Measurements from ENCODE around the gene ITGA1.

The ITGA1 gene

GRCh38 chr5:52798938-52799337 lies 11.2 kb downstream of the ITGA1 start:
- in situ Hi-C loops (cut with MboI; ENCODE audit: low pct_unique_long_range_greater_than_20kb, low sequenced_read_pairs): no loop called here

GRCh38 chr5:52799358-52799982 lies 11.8 kb downstream of the ITGA1 start:
- in situ Hi-C loops (cut with MboI; ENCODE audit: low pct_unique_long_range_greater_than_20kb, low sequenced_read_pairs): no loop called here
- no peak for DNase-seq

More at GRCh38 chr5:52798938-52799337, 11.2 kb downstream of the ITGA1 start:
- peak; percentile 41 for DNase-seq

DNA sequence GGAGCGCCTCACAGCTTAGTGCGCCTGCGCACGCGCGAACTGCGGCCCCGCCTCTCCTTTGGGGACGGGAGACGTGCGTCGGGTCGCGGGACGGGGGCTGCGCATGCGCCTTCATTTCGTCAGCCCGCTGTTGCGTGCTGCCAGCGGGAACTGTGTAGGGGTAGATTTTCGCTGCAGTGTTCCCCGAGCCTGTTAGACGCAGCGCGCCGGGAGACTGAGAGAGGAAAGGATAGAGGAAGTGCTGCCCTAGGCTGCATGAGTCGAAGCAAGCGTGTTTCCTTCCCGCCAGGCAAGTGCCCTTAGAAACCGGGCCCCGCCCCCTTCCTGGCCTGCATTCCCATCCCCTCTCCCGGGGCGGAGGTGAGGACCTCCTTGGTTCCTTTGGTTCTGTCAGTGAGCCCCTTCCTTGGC lies 12.3 kb downstream of the ITGA1 start:
- in situ Hi-C loops (cut with MboI; ENCODE audit: low pct_unique_long_range_greater_than_20kb, low sequenced_read_pairs): no loop called here
- peak; percentile 98 for DNase-seq

DNA sequence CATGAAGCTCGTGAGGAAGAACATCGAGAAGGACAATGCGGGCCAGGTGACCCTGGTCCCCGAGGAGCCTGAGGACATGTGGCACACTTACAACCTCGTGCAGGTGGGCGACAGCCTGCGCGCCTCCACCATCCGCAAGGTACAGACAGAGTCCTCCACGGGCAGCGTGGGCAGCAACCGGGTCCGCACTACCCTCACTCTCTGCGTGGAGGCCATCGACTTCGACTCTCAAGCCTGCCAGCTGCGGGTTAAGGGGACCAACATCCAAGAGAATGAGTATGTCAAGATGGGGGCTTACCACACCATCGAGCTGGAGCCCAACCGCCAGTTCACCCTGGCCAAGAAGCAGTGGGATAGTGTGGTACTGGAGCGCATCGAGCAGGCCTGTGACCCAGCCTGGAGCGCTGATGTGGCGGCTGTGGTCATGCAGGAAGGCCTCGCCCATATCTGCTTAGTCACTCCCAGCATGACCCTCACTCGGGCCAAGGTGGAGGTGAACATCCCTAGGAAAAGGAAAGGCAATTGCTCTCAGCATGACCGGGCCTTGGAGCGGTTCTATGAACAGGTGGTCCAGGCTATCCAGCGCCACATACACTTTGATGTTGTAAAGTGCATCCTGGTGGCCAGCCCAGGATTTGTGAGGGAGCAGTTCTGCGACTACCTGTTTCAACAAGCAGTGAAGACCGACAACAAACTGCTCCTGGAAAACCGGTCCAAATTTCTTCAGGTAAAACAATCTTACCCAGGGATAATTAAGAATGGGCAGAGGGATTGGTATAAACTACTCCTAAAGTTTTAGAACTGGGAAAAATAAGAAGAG lies 12.9 kb downstream of the ITGA1 start:
- DNase-seq: peak; percentile 67
- in situ Hi-C loops (cut with MboI; ENCODE audit: low pct_unique_long_range_greater_than_20kb, low sequenced_read_pairs): no loop called here

DNA sequence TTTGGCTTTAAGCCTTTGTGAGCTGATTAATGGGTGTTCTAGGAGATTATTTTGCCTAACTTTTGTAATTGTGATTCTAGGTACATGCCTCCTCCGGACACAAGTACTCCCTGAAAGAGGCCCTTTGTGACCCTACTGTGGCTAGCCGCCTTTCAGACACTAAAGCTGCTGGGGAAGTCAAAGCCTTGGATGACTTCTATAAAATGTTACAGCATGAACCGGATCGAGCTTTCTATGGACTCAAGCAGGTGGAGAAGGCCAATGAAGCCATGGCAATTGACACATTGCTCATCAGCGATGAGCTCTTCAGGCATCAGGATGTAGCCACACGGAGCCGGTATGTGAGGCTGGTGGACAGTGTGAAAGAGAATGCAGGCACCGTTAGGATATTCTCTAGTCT lies 13.6 kb downstream of the ITGA1 start:
- in situ Hi-C loops (cut with MboI; ENCODE audit: low pct_unique_long_range_greater_than_20kb, low sequenced_read_pairs): no loop called here
- DNase-seq: peak; percentile 28

- in situ Hi-C loops (cut with MboI; ENCODE audit: low pct_unique_long_range_greater_than_20kb, low sequenced_read_pairs): no loop called here
- no peak for DNase-seq
Measured at GRCh38 chr5:52802272-52802973, 14.7 kb downstream of the ITGA1 start.

- DNase-seq: no peak
- in situ Hi-C loops (cut with MboI; ENCODE audit: low pct_unique_long_range_greater_than_20kb, low sequenced_read_pairs): no loop called here
Measured at GRCh38 chr5:52802974-52803336, 15.2 kb downstream of the ITGA1 start.

DNA sequence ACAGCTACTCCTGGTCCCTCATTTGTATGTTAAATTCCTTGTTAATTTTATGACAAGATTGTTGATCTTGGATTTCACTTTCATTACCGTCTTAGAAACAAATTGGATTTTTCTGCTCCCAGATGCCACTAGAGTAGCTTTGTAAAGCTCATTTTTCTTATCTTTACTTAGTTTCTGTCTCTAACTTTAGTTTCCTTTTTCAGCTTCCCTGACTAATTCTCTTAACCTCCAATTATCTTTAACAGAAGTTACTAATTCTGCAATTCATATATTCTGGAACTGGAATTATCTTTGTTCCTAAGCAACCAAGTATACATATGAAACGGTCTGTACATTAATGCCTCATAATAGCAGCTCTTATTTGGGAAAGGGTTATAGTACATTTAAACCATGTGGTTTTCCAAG lies 16.7 kb downstream of the ITGA1 start:
- DNase-seq: no peak
- in situ Hi-C loops (cut with MboI; ENCODE audit: low pct_unique_long_range_greater_than_20kb, low sequenced_read_pairs): no loop called here

DNA sequence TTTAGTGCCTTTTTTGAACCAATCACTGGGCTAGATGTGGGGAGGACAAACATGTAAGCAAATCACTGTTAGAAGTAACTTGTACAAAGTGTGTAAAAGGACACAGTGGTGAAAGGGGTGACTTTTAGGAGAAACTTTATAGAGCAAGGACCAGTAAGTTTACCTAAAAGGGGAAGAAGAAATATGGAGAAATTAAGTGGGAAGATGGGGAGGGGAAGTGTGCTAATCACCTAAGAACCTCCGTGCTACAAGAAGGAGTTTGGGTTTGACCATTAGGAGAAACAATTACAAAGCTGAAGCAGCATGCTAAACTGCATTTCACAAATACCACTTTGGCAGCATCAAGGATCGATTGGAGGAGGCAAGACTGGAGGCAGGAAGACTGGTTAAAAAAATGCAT lies 17.3 kb downstream of the ITGA1 start:
- DNase-seq: peak; percentile 18
- in situ Hi-C loops (cut with MboI; ENCODE audit: low pct_unique_long_range_greater_than_20kb, low sequenced_read_pairs): no loop called here

DNA sequence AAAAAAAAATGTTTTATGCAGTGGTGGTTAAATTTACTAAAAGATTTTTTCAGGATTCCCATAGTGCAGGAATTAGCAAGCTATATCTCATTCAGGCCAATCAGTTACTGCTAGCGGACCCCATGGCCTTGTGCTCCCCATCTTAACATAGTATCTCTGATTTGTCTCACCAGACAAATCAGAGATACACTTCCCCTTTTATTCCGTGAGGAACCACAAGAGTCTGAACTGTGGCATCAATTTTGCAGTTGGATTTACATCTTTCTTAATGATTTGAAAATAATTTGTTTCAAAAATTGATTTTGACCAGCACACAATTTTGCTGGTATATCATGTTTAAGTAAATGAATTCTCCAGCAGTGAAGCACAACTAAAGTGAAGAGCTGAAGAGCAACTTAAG lies 17.9 kb downstream of the ITGA1 start:
- DNase-seq: peak; percentile 14
- in situ Hi-C loops (cut with MboI; ENCODE audit: low pct_unique_long_range_greater_than_20kb, low sequenced_read_pairs): no loop called here

DNA sequence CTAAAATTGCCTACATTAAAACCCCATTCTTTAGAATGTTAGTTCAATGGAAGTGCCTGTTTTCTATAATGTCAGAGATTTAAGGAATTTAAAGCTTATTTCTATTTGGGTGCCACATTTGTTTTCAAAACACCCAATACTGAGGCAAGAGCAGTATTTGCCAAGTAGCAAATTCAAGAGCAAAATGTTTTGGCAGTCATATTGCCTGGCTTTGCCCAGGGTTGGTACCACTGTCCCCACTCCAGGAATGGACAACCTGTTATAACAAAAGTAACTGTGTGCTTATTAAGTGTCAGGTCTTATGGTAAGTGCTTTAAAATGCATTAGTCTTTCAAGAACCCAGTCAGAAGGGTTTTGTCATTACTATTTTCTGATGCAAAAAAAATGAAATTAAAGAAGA lies 19.3 kb downstream of the ITGA1 start:
- no peak for DNase-seq
- in situ Hi-C loops (cut with MboI; ENCODE audit: low pct_unique_long_range_greater_than_20kb, low sequenced_read_pairs): no loop called here

- DNase-seq: no peak
- in situ Hi-C loops (cut with MboI; ENCODE audit: low pct_unique_long_range_greater_than_20kb, low sequenced_read_pairs): no loop called here
Measured at GRCh38 chr5:52807723-52808122, 20.0 kb downstream of the ITGA1 start.

DNA sequence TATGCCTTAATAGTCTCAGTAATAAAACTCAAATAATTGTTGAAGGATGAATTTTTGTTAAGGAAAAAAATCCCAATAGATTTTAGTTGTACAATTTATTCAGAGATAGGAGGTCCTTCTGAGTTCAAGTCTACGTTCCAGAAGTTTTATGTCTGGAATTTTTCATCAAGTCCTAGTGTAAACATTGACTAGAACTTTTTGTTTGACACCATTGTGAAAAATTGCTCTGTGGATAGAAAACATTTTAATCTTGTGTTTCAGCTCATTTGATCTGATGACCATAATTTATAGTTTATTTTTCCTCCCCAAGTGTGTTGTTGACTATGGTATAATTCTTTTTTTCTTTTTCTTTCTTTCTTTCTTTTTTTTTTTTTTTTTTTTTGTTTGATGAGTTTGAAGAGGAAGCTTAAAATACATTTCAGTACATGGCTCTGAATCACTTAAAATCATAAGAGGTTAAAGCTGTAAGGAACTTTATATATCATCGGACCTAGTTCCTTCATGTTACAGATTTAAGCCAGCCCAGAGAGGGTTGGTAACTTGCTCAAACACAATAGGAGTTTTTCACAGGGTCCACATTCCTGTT lies 20.7 kb downstream of the ITGA1 start:
- in situ Hi-C loops (cut with MboI; ENCODE audit: low pct_unique_long_range_greater_than_20kb, low sequenced_read_pairs): no loop called here

GRCh38 chr5:52809884-52810283 lies 22.2 kb downstream of the ITGA1 start:
- in situ Hi-C loops (cut with MboI; ENCODE audit: low pct_unique_long_range_greater_than_20kb, low sequenced_read_pairs): no loop called here
- DNase-seq: no peak

More for the DNA sequence above, 20.7 kb downstream of the ITGA1 start:
- DNase-seq: no peak

DNA sequence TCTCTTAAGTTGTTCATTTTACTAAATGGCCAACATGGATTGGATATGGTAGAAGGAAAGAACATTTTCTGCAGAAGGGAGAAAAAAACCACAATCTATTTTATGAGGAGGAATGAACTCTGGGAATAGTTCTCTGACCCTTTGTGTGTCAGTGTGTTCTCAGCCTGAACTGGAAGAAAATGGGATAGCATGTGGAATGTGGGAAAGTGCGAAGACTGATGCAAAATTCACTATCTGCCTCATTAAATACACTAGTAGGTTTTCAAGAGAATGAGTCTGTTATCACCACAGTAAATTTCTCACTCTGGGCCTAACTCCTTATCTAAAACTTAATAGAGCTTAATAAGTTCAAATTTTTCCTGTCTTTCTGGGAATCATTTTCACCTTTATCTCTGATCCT lies 22.7 kb downstream of the ITGA1 start:
- in situ Hi-C loops (cut with MboI; ENCODE audit: low pct_unique_long_range_greater_than_20kb, low sequenced_read_pairs): no loop called here
- DNase-seq: no peak

DNA sequence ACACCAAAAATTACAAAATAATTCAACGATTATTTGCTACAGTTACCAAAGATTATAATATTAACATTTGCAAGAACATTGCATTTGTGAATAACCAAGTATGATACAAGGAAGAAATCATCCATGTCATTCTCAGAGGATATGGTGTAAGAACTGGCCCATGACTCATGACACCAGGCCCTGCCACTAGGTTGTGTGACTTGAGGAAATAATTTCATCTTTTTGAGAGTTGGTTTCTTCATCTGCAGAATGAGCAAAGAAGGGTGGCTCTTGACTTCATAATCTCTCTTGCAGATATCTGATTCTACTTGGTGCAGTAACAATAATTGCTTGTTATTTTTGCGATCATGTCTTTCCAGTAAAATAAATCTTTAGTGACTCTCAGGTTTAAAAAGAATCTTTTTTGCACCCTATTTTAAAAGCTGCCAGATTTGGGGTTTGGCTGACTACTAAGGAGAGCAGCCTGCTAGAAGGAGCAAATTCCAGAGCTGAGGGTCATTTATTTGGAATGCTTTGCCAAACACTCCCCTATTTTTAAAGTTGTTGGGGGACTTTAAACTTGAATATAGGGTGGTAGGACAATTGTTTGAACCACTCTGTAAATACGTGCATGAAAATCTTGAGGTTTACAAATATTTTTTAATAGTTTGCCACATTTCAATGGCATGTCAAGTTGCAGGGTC lies 23.5 kb downstream of the ITGA1 start:
- DNase-seq: no peak
- in situ Hi-C loops (cut with MboI; ENCODE audit: low pct_unique_long_range_greater_than_20kb, low sequenced_read_pairs): no loop called here

DNA sequence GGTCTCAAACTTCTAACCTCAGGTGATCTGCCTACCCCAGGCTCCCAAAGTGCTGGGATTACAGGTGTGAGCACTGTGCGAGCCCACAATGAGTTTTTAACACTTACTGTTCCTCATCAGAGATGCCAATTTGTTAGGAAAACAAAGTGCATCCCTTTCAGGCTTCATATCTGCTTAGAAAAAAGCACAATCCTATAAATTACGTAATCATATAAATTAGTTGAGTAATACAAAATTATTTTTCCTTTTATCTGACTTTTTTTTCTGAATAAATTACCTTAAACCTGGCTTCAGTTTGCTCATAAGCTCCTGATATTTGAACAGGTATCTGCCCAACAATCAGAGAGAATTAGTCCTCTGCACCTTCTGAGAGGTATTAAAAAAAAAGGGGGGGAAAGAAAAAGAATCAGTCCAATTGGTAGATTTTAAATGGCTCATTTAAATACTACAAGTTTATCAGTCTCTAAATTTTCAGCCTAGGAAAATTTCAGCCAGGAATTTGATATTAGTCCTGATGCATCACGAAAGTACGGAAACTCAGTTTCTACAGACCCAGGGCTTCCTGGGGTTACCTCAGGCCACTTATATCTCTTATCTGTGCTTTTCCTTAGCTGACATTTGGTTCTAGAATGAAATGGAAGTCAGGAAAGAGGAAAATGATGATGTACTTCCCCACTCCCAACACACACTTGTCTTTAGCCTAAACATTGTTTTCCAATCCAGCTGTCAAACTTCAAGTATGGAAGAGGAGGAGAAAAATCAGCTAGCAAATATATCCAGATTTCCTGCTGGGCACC lies 26.8 kb downstream of the ITGA1 start:
- in situ Hi-C loops (cut with MboI; ENCODE audit: low pct_unique_long_range_greater_than_20kb, low sequenced_read_pairs): no loop called here
- no peak for DNase-seq

GRCh38 chr5:52817818-52818217 lies 30.1 kb downstream of the ITGA1 start:
- in situ Hi-C loops (cut with MboI; ENCODE audit: low pct_unique_long_range_greater_than_20kb, low sequenced_read_pairs): no loop called here

GRCh38 chr5:52818360-52818759 lies 30.6 kb downstream of the ITGA1 start:
- in situ Hi-C loops (cut with MboI; ENCODE audit: low pct_unique_long_range_greater_than_20kb, low sequenced_read_pairs): no loop called here

More at GRCh38 chr5:52817818-52818217, 30.1 kb downstream of the ITGA1 start:
- no peak for DNase-seq

More at GRCh38 chr5:52818360-52818759, 30.6 kb downstream of the ITGA1 start:
- no peak for DNase-seq

Data from KBM-7 (cell line).